Liver (tissue), 9 donors: Measurements from ENCODE around the gene VPS35L. TPM values are rescaled to one million over a fixed set of nuclear protein-coding genes. Genes with fewer than 3 reads are reported as not detected.
A peak's percentile ranks its signal among the peaks of the same experiment; 100 is the strongest.
"Not testable (repeated sequence)": the region's sequence is repeated elsewhere in the genome, so short reads cannot be mapped to it uniquely, and the experiment has no call there.

Experiments used
- DNase-seq: peaks from one replicate; pipeline ENCODE4 v3.0.0-alpha.2; 2017; ENCODE audit warnings: low spot score
- H3K27ac ChIP-seq, 2 donors: one replicate each; pipeline ENCODE4 v1.7.0; 2013; ENCODE audit warnings: inconsistent platforms in 2 of 2, low read length in 2 of 2, control low read depth in 1 of 2, low read depth in 1 of 2, mild to moderate bottlenecking in 1 of 2
- H3K27me3 ChIP-seq, 4 donors: one replicate each; pipeline versions ENCODE4 v1.6.1 to v1.7.0; 2013; ENCODE audit warnings: low read length in 3 of 4, inconsistent platforms in 1 of 4, mild to moderate bottlenecking in 1 of 4, moderate library complexity in 1 of 4; ENCODE audit not compliant: control insufficient read depth in 4 of 4, insufficient read depth in 4 of 4
- H3K36me3 ChIP-seq, 4 donors: one replicate each; pipeline versions ENCODE4 v1.6.1 to v1.7.0; 2013; ENCODE audit warnings: low read length in 3 of 4, mild to moderate bottlenecking in 3 of 4, low read depth in 1 of 4, moderate library complexity in 1 of 4; ENCODE audit not compliant: control insufficient read depth in 4 of 4, insufficient read depth in 3 of 4
- H3K4me1 ChIP-seq, 4 donors: one replicate each; pipeline versions ENCODE4 v1.6.1 to v1.7.0; 2013; ENCODE audit warnings: low read length in 3 of 4, mild to moderate bottlenecking in 3 of 4, moderate library complexity in 1 of 4; ENCODE audit not compliant: control insufficient read depth in 4 of 4, insufficient read depth in 4 of 4
- H3K4me3 ChIP-seq, 3 donors: one replicate each; pipeline versions ENCODE4 v1.6.1 to v1.7.0; 2013; ENCODE audit warnings: low read length in 3 of 3, control low read depth in 1 of 3, low read depth in 1 of 3, mild to moderate bottlenecking in 1 of 3
- H3K9ac ChIP-seq, 2 donors: one replicate each; pipeline ENCODE4 v1.7.0; 2013; ENCODE audit warnings: low read length in 2 of 2, mild to moderate bottlenecking in 2 of 2, moderate library complexity in 2 of 2, control low read depth in 1 of 2, low read depth in 1 of 2
- H3K9me3 ChIP-seq, 4 donors: one replicate each; pipeline versions ENCODE4 v1.6.1 to v1.7.0; 2013; ENCODE audit warnings: low read length in 3 of 4; ENCODE audit not compliant: control insufficient read depth in 4 of 4
- ATF3 ChIP-seq: IDR thresholded peaks from 2 replicates; pipeline ENCODE4 v1.6.1; 2016; ENCODE audit warnings: antibody characterized with exemption
- EGR1 ChIP-seq, 2 donors: IDR thresholded peaks; 2 replicates each; pipeline ENCODE4 v1.6.1; 2016 to 2018; ENCODE audit warnings: antibody characterized with exemption in 2 of 2, low read depth in 2 of 2
- FOXA1 ChIP-seq: IDR thresholded peaks from 2 replicates; pipeline ENCODE4 v1.6.1; 2016; ENCODE audit warnings: antibody characterized with exemption
- HNF4A ChIP-seq, 2 donors: conservative IDR thresholded peaks; 2 replicates each; pipeline ENCODE4 v1.6.1; 2016; ENCODE audit warnings: antibody characterized with exemption in 2 of 2, mild to moderate bottlenecking in 2 of 2
- HNF4G ChIP-seq: IDR thresholded peaks from 2 replicates; pipeline ENCODE4 v1.6.1; 2016; ENCODE audit warnings: antibody characterized with exemption
- JUND ChIP-seq, 2 donors: IDR thresholded peaks; 2 replicates each; pipeline ENCODE4 v1.6.1; 2016; ENCODE audit warnings: antibody characterized with exemption in 2 of 2
- MAX ChIP-seq: IDR thresholded peaks from 2 replicates; pipeline ENCODE4 v1.6.1; 2016; ENCODE audit warnings: antibody characterized with exemption
- NR2F2 ChIP-seq: IDR thresholded peaks from 2 replicates; pipeline ENCODE4 v1.6.1; 2016; ENCODE audit warnings: antibody characterized with exemption
- RAD21 ChIP-seq, 2 donors: IDR thresholded peaks; 2 replicates each; pipeline ENCODE4 v1.6.1; 2016; ENCODE audit warnings: antibody characterized with exemption in 2 of 2, mild to moderate bottlenecking in 2 of 2
- REST ChIP-seq: IDR thresholded peaks from 2 replicates; pipeline ENCODE4 v1.6.1; 2016; ENCODE audit warnings: antibody characterized with exemption, mild to moderate bottlenecking
- RXRA ChIP-seq, 2 donors: IDR thresholded peaks; 2 replicates each; pipeline ENCODE4 v1.6.1; 2017 to 2018; ENCODE audit warnings: antibody characterized with exemption in 2 of 2, mild to moderate bottlenecking in 1 of 2
- SP1 ChIP-seq: IDR thresholded peaks from 2 replicates; pipeline ENCODE4 v1.6.1; 2018; ENCODE audit warnings: antibody characterized with exemption, mild to moderate bottlenecking
- TAF1 ChIP-seq: conservative IDR thresholded peaks from 2 replicates; pipeline ENCODE4 v1.6.1; 2016; ENCODE audit warnings: antibody characterized with exemption, mild to moderate bottlenecking
- ZBTB33 ChIP-seq: IDR thresholded peaks from 2 replicates; pipeline ENCODE4 v1.6.1; 2016; ENCODE audit warnings: antibody characterized with exemption
- WGBS: extraction: QIAGEN DNeasy Blood & Tissue Kit; methylation state at CpG from one replicate; pipeline ENCODE4 v1.1.7; 2013; 5-methylcytosine and 5-hydroxymethylcytosine counted together
- polyA plus RNA-seq, 2 donors: library from polyadenylated mRNA; stranded (reverse) in 1 of 2; unstranded in 1 of 2; fragments of 200-250 nt in 1 of 2; fragments of >200 nt in 1 of 2; fragmentation: Nextera tagmentation in 1 of 2; extraction: Ambion mirVana in 1 of 2; gene quantifications; one replicate each; pipeline versions ENCODE4 v1.2.1 to v1.2.3, GENCODE V29; 2013 to 2015
- total RNA-seq, 2 donors: library from RNA; depleted of rRNA; stranded (reverse); fragments of >200 nt; gene quantifications; one replicate each; pipeline ENCODE4 v1.2.3, GENCODE V29; 2014
- donor health status: healthy.
- donor health status: healthy.
- donor health status: healthy.
- donor health status: healthy.
- donor health status: healthy.

VPS35L gene
- total and polyA plus RNA-seq, 4 donors = 10.5 to 18.2 (median 15.1) TPM

- no peak for TF ChIP-seq REST
- TF ChIP-seq EGR1 (IDR thresholded peaks at IDR 0.05; ENCODE audit: low read depth in 2 of 2) = no peak
Observed at GRCh38 chr16:19713697-19714096, 158.2 kb downstream of the VPS35L start (continued).

- H3K36me3 ChIP-seq = peaks cover 0 to 10% (median 4%) of the 10 kb centered on the region in 4 donors
- no peaks in the 10 kb centered on the region for H3K9me3 ChIP-seq
- DNase-seq = no peak
- TF ChIP-seq ATF3 (no peak), EGR1 (IDR thresholded peaks at IDR 0.05; ENCODE audit: low read depth in 2 of 2) (no peak), MAX (no peak), REST (no peak), TAF1 (no peak), RAD21 (IDR thresholded peaks at IDR 0.05) (no peak), HNF4G (no peak), FOXA1 (no peak), JUND (IDR thresholded peaks at IDR 0.05) (no peak), HNF4A (conservative IDR thresholded peaks at IDR 0.05) (no peak), NR2F2 (no peak), RXRA (IDR thresholded peaks at IDR 0.05) (no peak)
- H3K27me3 ChIP-seq = no peaks in the 10 kb centered on the region
- no peak overlapping the region for H3K27ac ChIP-seq
- no peak overlapping the region for H3K4me3 ChIP-seq
- no peak overlapping the region for H3K9ac ChIP-seq
- WGBS = 94% methylated on average over 5 of the region's 5 CpGs
- peaks cover 0 to 19% (median 14%) of the 10 kb centered on the region in 4 donors for H3K4me1 ChIP-seq
Observed at GRCh38 chr16:19715566-19715965, 160.1 kb downstream of the VPS35L start.

GRCh38 chr16:19716183-19716582 is 160.7 kb downstream of the VPS35L start:
- Histone ChIP-seq H3K27ac (no peak overlapping the region), H3K27me3 (no peaks in the 10 kb centered on the region), H3K4me1 (peaks cover 0 to 19% (median 14%) of the 10 kb centered on the region in 4 donors), H3K9me3 (no peaks in the 10 kb centered on the region), H3K9ac (no peak overlapping the region), H3K36me3 (peaks cover 0 to 10% (median 4%) of the 10 kb centered on the region in 4 donors), H3K4me3 (no peak overlapping the region)
- WGBS = 84% methylated on average over 1 of the region's 1 CpG
- DNase-seq = no peak
- no peak for TF ChIP-seq REST
- no peak for TF ChIP-seq SP1
- no peak for TF ChIP-seq ZBTB33

- not testable (repeated sequence) for H3K27ac ChIP-seq, DNase-seq, H3K36me3 ChIP-seq, H3K9ac ChIP-seq, H3K27me3 ChIP-seq, H3K9me3 ChIP-seq
- Histone ChIP-seq H3K4me3 (peak overlapping the region in 1 of 3 donors; percentile 99), H3K4me1 (peaks cover 0 to 19% (median 14%) of the 10 kb centered on the region in 4 donors)
- WGBS = 68% methylated on average over 11 of the region's 11 CpGs
Observed at GRCh38 chr16:19716728-19717127, 161.2 kb downstream of the VPS35L start.
